Stimulated activated CD8-positive, alpha-beta memory T cell treated with anti-CD3 and anti-CD28 coated beads, Interleukin-4, amount 100 ng/mL, for 24 hours (primary cell): ENCODE data around the gene VRTN.
"Not testable (repeated sequence)": the region's sequence is repeated elsewhere in the genome, so short reads cannot be mapped to it uniquely, and the experiment has no call there.

Source experiments
- DNase-seq: peaks from one replicate; pipeline ENCODE4 v3.0.0-alpha.2; 2020; ENCODE audit warnings: low read depth

The VRTN gene, protein sequence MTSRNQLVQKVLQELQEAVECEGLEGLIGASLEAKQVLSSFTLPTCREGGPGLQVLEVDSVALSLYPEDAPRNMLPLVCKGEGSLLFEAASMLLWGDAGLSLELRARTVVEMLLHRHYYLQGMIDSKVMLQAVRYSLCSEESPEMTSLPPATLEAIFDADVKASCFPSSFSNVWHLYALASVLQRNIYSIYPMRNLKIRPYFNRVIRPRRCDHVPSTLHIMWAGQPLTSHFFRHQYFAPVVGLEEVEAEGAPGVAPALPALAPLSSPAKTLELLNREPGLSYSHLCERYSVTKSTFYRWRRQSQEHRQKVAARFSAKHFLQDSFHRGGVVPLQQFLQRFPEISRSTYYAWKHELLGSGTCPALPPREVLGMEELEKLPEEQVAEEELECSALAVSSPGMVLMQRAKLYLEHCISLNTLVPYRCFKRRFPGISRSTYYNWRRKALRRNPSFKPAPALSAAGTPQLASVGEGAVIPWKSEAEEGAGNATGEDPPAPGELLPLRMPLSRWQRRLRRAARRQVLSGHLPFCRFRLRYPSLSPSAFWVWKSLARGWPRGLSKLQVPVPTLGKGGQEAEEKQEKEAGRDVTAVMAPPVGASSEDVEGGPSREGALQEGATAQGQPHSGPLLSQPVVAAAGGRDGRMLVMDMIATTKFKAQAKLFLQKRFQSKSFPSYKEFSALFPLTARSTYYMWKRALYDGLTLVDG

DNA sequence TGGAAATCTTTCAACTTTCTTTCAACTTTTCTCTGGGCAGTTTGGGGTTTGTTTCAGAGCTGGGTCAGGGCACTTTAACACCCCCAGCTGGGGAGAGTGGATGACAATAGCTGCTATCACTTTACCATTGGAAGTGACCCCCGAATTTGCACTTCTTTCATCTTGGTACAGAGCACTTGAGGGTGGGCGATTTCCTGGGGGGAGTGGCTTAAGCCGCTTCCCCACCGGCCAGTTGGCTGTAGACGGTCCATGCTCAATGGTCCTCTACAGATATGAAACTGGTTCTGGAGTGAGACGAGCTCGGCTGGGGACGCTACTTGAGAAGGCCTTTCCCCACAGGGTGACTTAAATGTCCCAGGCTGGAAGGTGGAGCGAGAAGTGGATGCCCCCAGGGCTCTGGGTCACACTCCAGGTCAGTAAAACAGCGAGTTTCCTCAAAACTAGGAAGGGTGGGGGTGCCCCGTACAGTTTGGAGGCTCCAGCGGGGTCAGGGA is at the start of gene VRTN:
VRTN (plus strand) TSS at position 231 of the 494 bp plus-strand sequence. CDS start 8,313 bp downstream, outside the sequence.
- no peak for DNase-seq

DNA sequence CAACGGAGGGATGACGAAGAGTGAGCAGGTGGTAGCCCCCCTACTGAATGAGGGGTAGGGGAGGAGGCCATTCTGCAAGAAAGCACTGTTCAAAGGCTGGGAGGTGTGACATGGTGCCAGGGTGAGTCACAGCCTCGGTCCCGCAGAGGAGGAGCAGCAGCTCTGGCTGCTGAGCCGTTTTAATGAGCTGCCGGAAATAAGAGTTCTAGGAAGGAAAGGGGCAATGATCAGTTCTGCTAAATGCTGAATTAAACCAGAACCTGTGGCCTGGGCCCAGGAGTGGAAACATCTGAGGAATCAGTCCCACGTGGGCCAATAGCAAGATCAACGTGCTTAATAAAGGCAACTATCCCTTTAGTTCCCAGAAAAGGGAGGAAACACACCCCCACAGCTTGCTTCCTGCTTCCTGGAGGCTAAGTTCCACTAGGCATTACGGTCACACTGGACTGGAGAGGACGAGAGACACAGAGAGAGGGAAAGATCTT is 49.2 kb upstream of the VRTN start:
- DNase-seq: peak; percentile 20

DNA sequence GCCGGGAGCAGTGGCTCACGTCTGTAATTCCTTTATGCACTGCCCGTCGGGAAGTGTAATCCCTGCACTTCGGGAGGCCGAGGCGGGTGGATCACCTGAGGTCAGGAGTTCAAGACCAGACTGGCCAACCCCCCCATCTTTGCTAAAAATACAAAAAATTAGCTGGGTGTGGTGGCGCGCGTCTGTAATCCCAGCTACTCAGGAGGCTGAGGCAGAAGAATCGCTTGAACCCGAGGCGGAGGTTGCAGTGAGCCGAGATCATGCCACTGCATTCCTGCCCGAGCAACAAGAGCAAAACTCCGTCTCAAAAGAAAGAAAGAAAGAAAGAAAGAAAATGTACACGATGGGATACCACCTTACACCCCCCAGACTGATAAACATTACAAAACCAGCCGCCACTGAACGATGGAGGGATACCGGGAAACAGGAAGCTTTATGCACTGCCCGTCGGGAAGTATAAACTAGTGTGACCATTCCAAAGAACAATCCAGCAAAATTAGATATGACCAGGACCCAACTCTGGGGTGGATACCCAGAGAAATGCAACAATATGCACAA is 46.6 kb upstream of the VRTN start:
- no peak for DNase-seq

DNA sequence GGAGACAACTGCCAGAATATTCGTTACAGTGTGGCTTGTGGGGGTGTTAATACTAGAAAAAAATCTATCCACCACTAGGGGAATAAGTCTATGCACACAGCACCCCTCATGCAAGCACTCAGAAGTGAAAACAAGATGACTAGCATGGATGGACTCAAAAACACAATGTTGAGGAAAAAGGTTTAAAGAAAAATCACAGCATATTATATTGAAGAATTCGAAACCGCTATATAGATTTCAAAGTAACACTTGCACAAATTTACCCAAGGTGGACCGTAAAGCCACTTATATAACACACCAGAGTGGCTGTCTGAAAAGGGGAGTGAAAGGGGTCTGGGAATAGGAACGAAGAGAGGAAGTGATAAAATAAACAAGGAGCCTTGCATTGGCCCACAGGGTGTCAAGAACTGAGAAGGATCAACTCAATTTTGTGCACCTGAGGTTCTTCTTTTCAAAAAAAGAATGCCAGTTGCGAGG is 46.1 kb upstream of the VRTN start:
- no peak for DNase-seq

DNA sequence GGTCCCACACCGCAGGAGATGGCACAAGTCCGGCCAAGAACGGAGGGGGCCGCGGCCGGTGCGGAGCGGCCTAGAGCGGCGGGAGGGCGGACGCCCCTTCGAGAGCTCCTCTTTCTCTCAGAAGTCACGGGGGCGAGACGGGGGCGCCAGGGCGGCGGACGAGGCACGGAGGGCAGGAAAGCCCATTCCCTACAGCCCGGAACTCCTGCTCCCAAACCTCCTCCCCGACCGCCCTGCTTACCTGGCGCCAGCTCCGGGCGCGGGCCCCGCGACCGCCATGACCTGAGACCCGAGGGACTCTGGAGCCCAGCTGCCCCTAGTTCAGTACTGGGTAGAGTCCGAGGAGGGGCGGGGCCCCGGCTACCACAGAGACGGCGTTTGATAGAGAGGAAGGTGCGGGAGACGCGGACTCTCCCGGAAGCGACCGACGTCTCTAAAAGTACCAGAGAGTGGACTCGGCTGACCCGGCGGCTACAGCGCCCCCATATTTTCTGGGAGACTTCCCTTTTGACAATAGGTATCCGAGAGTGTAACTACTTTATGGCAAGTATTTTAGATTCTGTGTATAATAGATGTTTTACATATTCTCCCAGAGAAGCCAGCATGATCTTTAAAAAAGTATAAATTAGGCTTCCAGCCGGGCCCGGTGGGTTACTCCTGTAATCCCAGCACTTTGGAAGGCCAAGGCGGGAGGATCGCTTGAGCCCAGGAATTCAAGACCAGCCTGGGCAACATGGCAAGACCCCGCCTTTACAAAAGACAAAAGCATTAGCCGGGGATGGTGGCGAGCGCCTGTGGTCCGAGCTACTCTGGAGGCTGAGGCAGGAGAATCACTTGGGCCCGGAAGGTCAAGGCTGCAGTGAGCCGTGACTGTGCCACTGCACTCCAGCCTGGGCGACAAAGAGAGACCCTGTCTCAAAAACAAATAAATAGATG is 45.4 kb upstream of the VRTN start, which contains the start of gene ABCD4:
ABCD4 (minus strand) TSS at position 301 of the 936 bp plus-strand sequence; CDS start at position 279, 22 bp downstream.
- peak; percentile 82 for DNase-seq

DNA sequence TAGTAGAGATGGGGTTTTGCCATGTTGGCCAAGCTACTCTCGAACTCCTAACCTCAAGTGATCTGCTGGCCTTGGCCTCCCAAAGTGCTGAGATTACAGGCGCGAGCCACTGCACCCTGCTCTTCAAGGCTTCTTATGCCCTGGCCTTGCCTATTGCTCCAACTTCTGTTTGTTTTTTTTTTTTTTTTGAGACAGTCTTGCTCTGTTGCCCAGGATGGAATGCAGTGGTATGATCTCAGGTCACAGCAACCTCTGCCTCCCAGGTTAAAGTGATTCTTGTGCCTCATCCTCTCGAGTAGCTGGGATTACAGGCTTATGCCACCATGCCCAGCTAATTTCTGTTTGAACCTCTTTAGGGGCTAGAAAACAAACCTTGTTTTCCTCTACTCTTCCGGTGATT is 39.6 kb upstream of the VRTN start:
- no peak for DNase-seq

DNA sequence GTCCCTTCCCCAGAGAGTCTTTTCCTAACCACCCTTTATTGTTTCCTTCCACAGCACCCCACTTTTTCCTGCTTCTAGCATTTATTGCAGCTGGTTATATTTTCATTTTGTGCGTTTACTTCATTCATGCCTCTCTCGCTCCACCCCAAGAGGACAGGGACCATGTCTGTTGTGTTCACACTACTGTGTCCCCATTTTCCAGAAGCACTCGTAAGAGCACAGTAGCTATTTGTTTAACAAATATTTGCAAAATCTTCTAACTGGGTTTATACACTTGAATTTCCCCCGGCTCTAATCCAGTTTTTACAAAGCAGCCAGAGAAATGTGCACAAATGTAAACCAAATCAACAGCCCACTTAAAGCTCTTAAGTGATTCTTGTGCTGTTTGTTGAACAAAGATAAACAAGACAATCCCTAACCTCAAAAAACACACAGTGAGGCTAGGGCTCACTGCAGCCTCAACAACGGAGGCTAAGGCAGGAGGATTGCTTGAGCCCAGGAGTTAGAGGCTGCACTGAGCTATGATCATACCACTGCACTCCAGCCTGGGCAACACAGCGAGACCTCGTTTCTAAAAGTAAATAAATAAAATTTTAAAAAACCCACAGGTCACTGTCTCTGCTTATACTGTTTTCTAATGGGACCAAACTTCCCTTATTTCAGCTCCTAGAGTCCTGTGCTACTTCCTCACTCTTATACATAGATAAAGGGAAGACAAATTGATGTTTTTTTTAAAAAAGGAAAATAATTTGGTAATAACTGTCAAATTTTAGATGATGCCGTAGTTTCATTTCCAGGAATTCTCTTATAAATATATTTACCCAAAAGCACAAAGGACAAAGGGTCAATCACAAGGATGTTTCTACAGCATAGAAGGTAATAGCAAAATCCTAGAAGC is 38.9 kb upstream of the VRTN start:
- no peak for DNase-seq

DNA sequence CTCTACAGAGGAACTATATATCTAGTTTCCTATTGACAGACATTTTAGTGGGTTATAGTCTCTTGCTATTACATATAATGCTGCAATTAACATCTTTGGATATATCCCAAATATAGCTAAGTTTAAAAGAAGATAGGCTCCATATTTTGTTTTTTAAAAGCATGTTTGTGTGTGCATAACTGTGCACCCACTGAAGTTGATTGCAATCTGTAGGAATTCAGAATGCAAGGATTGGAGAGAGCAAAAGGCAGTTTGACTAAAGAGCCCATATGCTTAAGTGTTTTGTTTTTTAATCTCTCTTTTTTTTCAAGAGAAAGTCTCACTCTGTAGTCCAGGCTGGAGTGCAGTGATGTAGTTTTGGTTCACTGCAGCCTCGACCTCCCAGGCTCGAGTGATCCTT is 36.1 kb upstream of the VRTN start:
- no peak for DNase-seq

DNA sequence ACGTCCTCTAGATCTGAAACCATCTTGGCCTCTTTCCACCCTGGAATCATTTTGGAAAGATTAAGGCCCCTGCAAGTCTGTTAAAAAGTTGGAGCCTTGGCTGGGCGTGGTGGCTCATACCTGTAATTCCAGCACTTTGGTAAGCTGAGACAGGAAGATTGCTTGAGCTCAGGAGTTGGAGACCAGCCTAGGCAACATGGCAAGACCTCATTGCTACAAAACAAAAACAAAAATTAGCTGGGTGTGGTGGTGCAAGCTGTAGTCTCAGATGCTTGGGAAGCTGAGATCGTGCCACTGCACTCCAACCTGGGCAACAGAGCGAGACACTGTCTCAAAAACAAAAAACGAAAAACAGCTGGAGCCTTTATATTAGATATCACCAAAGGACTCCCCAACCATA is 34.7 kb upstream of the VRTN start:
- DNase-seq: no peak

DNA sequence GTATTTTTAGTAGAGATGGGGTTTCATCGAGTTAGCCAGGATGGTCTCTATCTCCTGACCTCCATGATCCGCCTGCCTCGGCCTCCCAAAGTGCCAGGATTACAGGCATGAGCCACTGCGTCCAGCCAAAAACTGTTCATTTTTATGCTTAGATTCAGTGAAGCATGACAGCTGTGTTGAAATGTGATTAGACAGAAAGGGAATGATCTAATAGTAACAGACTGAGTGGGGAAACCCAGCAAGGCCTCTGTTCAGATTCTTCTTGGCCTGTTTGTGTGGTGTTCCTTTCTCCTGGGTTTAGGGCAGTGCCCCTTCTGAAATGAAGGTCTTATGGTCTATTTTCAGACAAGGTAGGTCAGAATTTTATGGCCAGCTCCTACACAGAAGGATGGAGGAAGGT is 33.7 kb upstream of the VRTN start:
- no peak for DNase-seq

DNA sequence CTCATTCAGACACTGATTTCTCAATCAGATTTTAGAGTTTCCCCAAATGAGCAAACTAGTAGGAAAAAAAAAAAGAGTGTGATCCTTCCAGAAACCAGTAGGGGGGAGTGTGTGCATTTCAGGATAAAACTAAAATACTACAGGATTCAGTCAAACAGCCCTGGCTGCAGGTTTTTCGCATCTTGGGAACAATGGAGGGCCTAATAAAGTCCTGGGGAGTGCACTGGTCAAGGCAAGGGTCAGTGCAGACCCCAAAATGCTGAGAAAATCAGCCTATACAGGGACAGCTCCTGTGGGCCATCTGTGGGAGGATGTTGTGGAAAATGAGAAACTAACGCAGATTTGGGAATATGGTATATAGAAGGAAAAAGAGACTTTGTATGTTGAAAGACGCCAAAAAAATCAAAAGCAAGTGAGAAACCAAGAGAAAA is 23.3 kb upstream of the VRTN start:
- no peak for DNase-seq

DNA sequence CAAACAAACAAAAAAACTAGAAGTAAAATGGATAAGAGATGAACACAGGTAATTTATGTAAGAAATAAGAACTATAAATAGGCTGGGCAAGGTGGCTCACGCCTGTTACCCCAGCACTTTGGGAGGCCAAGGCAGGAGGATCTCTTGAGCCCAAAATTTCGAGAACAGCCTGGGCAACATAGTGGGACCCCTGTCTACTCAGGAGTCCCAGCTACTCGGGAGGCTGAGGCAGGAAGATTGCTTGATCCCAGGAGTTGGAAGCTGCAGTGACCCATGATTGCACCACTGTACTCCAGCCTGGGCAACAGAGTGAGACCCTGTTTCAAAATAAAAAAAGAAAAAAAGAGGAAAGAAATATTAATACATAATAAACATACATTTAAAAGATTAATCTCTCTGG is 22.8 kb upstream of the VRTN start:
- no peak for DNase-seq

DNA sequence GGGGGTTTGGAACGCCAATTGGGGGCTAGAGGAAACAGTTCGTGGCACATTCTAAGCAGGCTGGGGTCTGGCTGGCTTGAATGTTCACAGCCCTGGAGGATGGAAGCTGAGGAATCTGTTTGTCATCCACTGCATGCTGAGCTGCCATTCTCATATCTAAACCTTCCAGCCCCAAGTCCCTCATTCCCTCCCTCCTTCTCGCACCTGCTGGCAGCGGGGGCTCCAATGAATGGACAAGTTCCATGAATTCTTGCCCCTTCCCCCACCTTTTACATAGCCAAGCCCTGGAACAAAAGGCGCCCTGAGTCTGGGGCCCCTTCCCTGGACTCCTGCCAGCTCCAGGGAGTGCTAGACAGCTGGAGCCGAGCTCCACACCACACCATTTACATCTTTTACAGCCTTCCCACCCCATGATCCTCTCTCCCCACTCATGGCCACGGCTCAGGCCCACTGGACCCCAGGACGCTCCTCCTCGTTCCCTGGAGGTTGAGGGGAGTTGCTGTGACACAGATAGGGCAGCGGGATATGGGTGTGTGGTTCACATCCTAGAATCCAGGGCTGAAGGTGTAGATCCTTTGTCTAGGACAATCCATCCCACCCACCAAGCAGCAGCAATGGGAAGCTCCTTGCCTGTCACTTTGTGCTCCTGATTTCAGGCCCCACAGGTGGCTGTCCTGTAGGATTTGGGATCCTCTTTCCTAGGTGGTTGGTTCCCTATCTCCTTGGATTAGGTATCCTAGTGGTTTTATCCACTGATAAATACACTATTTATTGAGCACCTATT is 21.7 kb upstream of the VRTN start:
- DNase-seq: no peak

DNA sequence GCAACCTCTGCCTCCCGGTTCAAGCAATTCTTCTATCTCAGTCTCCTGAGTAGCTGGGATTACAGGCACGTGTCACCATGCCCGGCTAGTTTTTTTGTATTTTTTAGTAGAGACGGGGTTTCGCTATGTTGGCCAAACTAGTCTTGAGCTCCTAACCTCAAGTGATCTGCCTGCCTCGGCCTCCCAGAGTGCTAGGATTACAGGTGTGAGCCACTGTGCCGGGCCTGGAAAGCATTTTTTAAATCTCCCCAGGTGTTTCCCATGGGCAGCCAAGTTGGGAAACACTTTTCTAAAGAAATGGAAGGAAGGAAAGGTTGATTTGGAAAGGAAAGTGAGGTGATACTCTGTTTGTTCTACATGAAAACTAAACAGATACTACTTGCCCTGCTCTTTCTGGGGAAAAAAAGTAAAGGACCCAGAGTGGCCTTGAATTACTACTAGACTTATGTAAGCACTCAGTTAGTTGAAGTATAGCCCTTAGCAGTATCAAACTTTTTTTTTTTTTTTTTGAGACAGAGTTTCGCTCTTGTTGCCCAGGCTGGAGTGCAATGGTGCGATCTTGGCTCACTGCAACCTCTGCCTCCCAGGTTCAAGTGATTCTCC is 18.2 kb upstream of the VRTN start:
- DNase-seq: not testable (repeated sequence)

DNA sequence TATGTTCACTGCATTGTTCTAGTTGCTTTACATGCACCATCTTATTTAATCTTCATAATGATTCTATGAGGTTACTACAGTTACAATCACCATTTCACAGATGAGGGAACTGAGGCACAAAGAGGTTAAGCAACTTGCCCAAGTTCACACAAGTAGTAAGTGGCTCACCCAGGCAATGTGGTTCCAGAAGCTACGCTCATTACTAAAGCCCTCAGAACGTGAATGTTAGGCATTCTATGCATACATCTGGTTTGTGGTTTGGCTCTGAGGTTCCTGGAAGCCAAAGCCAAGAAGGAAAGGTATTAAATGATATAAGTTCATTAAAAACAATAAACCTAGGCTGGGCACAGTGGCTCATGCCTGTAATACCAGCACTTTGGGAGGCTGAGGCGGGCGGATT is 14.4 kb upstream of the VRTN start:
- no peak for DNase-seq

DNA sequence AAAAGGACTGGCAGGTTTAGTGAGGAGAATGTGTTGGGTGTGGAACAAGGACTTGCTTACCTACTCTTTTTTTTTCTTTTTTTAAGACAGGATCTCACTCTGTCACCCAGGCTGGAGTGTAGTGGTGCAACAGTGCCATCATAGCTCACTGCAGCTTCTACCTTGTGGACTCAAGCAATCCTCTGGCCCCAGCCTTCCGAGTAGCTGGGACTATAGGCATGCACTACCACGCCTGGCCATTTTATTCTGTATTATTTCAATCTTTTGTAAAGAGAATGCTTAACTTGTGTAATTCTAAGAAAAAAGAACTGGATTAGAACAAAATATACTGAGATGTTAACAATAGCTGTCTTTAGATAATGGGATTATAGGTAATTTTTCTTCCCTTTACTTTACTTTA is 1.9 kb upstream of the VRTN start:
- DNase-seq: no peak

DNA sequence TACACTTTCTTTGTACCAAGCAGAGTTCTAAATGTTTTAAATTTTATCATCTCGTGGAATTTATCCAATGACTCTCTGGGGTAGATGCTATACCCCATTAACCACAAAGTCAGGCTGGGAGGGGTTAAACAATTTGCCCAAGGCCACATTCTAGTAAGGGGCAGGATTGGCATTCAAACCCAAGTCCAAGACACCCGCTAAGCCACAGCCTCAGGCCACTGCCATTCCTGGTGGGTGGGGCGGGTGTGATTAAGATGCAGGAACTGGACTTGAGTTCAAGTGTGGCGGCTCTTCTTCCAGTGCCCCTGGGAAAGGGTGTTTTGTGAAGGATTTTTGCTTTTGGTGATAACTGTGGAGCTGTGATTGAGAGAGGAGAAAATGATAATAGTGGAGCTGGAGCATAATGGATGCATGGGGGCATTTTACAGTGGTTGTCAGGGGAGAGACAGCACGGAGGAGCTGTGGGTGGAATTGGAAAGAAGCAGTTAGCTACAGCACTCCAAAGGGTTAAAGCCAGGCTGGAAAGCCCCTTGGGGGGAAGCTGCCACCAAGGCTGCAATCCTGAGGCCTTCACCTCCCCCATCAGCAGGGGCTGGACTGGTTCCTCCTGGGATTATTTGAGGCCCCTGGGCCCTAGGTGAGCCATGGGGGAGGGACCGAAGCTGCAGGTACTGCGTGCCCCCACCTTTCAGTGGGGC is 1.0 kb upstream of the VRTN start:
- no peak for DNase-seq

DNA sequence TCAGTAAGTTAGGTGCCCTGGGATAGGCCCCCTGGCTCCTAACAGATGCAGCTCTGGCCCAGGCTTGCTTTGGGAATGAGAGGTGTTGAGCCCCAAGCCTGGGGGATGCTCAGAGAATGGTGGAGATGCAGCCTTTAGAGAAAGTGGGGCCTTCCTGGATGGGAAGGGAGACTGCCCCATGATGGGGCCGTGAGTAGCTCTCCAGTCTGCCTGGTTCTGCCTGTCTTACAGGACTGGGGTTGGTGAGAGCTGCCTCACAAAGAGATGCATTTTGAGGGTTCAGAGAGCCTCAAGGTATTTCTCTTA is 523 bp upstream of the VRTN start:
- no peak for DNase-seq
